ENCODE data around the gene GPR107.

The GPR107 gene

GRCh38 chr9:130177898-130178805, 124.4 kb downstream of the GPR107 start:
- TF ChIP-seq TCF12 (IDR thresholded peaks at IDR 0.05; ENCODE audit: low read depth) (peak; percentile 78), TEAD4 (IDR thresholded peaks at IDR 0.05) (peak; percentile 82), EGR1 (IDR thresholded peaks at IDR 0.05) (no peak), ZBTB7A (IDR thresholded peaks at IDR 0.05; ENCODE audit: low read depth) (0 out of 2 replicates have a peak, but pooled peaks have one; percentile 32), RAD21 (IDR thresholded peaks at IDR 0.05; ENCODE audit: low read depth) (peak; percentile 26; the same call in 1 of the 2 replicates), MAX (IDR thresholded peaks at IDR 0.05) (peak; percentile 43; the same call in 1 of the 2 replicates), FOXM1 (IDR thresholded peaks at IDR 0.05; ENCODE audit: borderline replicate concordance, low read depth) (0 out of 2 replicates have a peak, but pooled peaks have one; percentile 27), NFIC (IDR thresholded peaks at IDR 0.05) (peak; percentile 87), YY1 (IDR thresholded peaks at IDR 0.05; ENCODE audit: low read depth) (peak; percentile 46; the same call in 1 of the 2 replicates), USF1 (IDR thresholded peaks at IDR 0.05) (no peak), CEBPB (IDR thresholded peaks at IDR 0.05) (no peak), CREB1 (IDR thresholded peaks at IDR 0.05; ENCODE audit: low read depth) (no peak), REST (IDR thresholded peaks at IDR 0.05; ENCODE audit: low read depth) (no peak), EP300 (IDR thresholded peaks at IDR 0.05; ENCODE audit: borderline replicate concordance) (peak; percentile 81; the same call in 1 of the 2 replicates), TAF1 (IDR thresholded peaks at IDR 0.05; ENCODE audit: low read depth) (no peak)

- TF ChIP-seq REST (IDR thresholded peaks at IDR 0.05; ENCODE audit: low read depth) (no peak), TEAD4 (IDR thresholded peaks at IDR 0.05) (no peak), CREB1 (IDR thresholded peaks at IDR 0.05; ENCODE audit: low read depth) (no peak), NFIC (IDR thresholded peaks at IDR 0.05) (no peak), EGR1 (IDR thresholded peaks at IDR 0.05) (no peak), ZBTB7A (IDR thresholded peaks at IDR 0.05; ENCODE audit: low read depth) (no peak), CEBPB (IDR thresholded peaks at IDR 0.05) (no peak), TAF1 (IDR thresholded peaks at IDR 0.05; ENCODE audit: low read depth) (no peak), RAD21 (IDR thresholded peaks at IDR 0.05; ENCODE audit: low read depth) (no peak), TCF12 (IDR thresholded peaks at IDR 0.05; ENCODE audit: low read depth) (no peak)
These were observed 125.7 kb downstream of the GPR107 start for GRCh38 chr9:130179331-130179907.

- no peak for TF ChIP-seq TCF12 (IDR thresholded peaks at IDR 0.05; ENCODE audit: low read depth)
- no peak for TF ChIP-seq CEBPB (IDR thresholded peaks at IDR 0.05)
- TF ChIP-seq REST (IDR thresholded peaks at IDR 0.05; ENCODE audit: low read depth), result no peak
- no peak for TF ChIP-seq RAD21 (IDR thresholded peaks at IDR 0.05; ENCODE audit: low read depth)
- no peak for TF ChIP-seq USF1 (IDR thresholded peaks at IDR 0.05)
- TF ChIP-seq NFIC (IDR thresholded peaks at IDR 0.05), result no peak
- TF ChIP-seq MAX (IDR thresholded peaks at IDR 0.05), result no peak
- TF ChIP-seq EP300 (IDR thresholded peaks at IDR 0.05; ENCODE audit: borderline replicate concordance), result no peak
- TF ChIP-seq ZBTB7A (IDR thresholded peaks at IDR 0.05; ENCODE audit: low read depth), result no peak
- TF ChIP-seq TEAD4 (IDR thresholded peaks at IDR 0.05), result no peak
- no peak for TF ChIP-seq CREB1 (IDR thresholded peaks at IDR 0.05; ENCODE audit: low read depth)
- TF ChIP-seq TAF1 (IDR thresholded peaks at IDR 0.05; ENCODE audit: low read depth), result no peak
These were observed 126.8 kb downstream of the GPR107 start for GRCh38 chr9:130180516-130180915.
